Smooth muscle cell of the pulmonary artery (primary cell): ENCODE data around the gene HTR2C. TPM values are rescaled to one million over a fixed set of nuclear protein-coding genes. Genes with fewer than 3 reads are reported as not detected.

Source experiments
- total RNA-seq: library from RNA; depleted of rRNA; stranded (reverse); fragments of >200 nt; gene quantifications from 2 replicates; pipeline ENCODE4 v1.2.3, GENCODE V29; 2014

The HTR2C gene
- not detected in 2 replicates for total RNA-seq

DNA sequence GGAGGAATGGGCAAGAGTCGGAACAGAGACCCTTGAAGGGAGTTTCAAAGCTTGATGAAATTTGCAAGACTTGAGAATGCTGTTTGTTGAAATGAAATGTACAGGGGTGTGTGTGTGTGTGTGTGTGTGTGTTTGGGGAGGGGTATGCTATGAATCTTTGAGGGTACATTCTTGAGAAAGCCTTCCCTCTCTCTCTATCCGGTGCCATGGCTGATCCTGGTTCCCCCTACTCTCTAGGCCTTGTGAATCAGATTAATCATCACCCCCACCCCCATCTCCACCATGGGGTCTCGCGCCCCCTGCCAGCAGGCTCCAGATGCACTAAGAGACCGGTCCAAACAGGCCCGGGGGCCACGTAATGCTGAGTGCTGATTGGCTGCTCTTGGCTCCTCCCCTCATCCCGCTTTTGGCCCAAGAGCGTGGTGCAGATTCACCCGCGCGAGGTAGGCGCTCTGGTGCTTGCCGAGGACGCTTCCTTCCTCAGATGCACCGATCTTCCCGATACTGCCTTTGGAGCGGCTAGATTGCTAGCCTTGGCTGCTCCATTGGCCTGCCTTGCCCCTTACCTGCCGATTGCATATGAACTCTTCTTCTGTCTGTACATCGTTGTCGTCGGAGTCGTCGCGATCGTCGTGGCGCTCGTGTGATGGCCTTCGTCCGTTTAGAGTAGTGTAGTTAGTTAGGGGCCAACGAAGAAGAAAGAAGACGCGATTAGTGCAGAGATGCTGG is at the start of gene HTR2C:
TSS of gene HTR2C (plus strand) at position 441 of the 729 bp plus-strand sequence. CDS start 142,851 bp downstream, outside the sequence.

